ENCODE data around the gene ST3GAL4. TPM values are rescaled to one million over a fixed set of nuclear protein-coding genes. Genes with fewer than 3 reads are reported as not detected.

The ST3GAL4 gene
- total RNA-seq, 3 donors from 2014 or later: 17.6 to 36.2 (median 32.8) TPM

DNA sequence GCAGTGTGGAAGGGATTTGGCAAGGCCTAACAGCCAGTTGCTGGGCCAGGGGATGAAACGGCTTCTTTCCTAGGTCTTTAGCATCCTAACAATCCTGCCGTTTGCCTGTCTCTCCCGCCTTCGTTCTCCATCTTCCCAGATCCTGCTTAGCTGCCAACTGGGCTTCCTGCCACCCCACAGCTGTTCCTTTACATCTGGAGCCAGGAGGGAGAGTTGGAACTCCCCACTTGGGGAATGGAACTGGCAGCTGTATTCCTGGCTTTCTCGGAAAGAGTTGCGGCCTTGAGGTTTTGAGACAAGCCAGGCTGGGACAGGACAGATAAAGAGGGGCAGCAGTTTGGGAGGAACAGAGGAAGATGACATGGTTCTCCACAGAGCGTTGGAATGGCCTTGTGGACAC, 59.6 kb downstream of the ST3GAL4 start:
- Histone ChIP-seq H3K4me3 (peak overlapping the region in 1 of 3 donors; percentile 23), H3K4me1 (peaks cover 16 to 23% of the 10 kb centered on the region in 2 donors), H3K27me3 (no peaks in the 10 kb centered on the region), H3K9me3 (no peaks in the 10 kb centered on the region), H3K36me3 (no peaks in the 10 kb centered on the region), H3K27ac (peak overlapping the region; percentile 79 to 90)
- intact Hi-C loops (cut with DNase I; ENCODE audit: low total_unique reads): no loop called here
- TF ChIP-seq POLR2A (IDR thresholded peaks at IDR 0.05) (no peak), POLR2AphosphoS5 (IDR thresholded peaks at IDR 0.05) (peak; percentile 46 to 67 (median 48))
- DNase-seq (ENCODE audit: low spot score in 2 of 2): peak; percentile 63 to 67

GRCh38 chr11:126415669-126416420, 60.4 kb downstream of the ST3GAL4 start:
- TF ChIP-seq POLR2AphosphoS5 (IDR thresholded peaks at IDR 0.05) (no peak), POLR2A (IDR thresholded peaks at IDR 0.05) (no peak)
- TF ChIP-seq, protein P1, sequence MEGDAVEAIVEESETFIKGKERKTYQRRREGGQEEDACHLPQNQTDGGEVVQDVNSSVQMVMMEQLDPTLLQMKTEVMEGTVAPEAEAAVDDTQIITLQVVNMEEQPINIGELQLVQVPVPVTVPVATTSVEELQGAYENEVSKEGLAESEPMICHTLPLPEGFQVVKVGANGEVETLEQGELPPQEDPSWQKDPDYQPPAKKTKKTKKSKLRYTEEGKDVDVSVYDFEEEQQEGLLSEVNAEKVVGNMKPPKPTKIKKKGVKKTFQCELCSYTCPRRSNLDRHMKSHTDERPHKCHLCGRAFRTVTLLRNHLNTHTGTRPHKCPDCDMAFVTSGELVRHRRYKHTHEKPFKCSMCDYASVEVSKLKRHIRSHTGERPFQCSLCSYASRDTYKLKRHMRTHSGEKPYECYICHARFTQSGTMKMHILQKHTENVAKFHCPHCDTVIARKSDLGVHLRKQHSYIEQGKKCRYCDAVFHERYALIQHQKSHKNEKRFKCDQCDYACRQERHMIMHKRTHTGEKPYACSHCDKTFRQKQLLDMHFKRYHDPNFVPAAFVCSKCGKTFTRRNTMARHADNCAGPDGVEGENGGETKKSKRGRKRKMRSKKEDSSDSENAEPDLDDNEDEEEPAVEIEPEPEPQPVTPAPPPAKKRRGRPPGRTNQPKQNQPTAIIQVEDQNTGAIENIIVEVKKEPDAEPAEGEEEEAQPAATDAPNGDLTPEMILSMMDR (IDR thresholded peaks at IDR 0.05): no peak
- Histone ChIP-seq H3K27ac (peak overlapping the region; percentile 79 to 90), H3K27me3 (no peaks in the 10 kb centered on the region), H3K9me3 (no peaks in the 10 kb centered on the region), H3K4me3 (peak overlapping the region; percentile 34 to 69 (median 53)), H3K4me1 (peaks cover 16 to 23% of the 10 kb centered on the region in 2 donors), H3K36me3 (no peaks in the 10 kb centered on the region)
- no peak for DNase-seq (ENCODE audit: low spot score in 2 of 2)
- intact Hi-C loops (cut with DNase I; ENCODE audit: low total_unique reads): no loop called here

GRCh38 chr11:126416542-126417090, 61.1 kb downstream of the ST3GAL4 start:
- Histone ChIP-seq H3K4me1 (peaks cover 16 to 23% of the 10 kb centered on the region in 2 donors), H3K4me3 (peak overlapping the region; percentile 34 to 69 (median 53)), H3K36me3 (no peaks in the 10 kb centered on the region), H3K9me3 (no peaks in the 10 kb centered on the region), H3K27me3 (no peaks in the 10 kb centered on the region), H3K27ac (peak overlapping the region; percentile 79 to 90)
- peak; percentile 67 to 74 for DNase-seq (ENCODE audit: low spot score in 2 of 2)
- intact Hi-C loops (cut with DNase I; ENCODE audit: low total_unique reads): no loop called here
- TF ChIP-seq POLR2A (IDR thresholded peaks at IDR 0.05) (no peak), POLR2AphosphoS5 (IDR thresholded peaks at IDR 0.05) (peak in 1 of 3 donors; percentile 8)
- TF ChIP-seq, protein P1 (IDR thresholded peaks at IDR 0.05): no peak

DNA sequence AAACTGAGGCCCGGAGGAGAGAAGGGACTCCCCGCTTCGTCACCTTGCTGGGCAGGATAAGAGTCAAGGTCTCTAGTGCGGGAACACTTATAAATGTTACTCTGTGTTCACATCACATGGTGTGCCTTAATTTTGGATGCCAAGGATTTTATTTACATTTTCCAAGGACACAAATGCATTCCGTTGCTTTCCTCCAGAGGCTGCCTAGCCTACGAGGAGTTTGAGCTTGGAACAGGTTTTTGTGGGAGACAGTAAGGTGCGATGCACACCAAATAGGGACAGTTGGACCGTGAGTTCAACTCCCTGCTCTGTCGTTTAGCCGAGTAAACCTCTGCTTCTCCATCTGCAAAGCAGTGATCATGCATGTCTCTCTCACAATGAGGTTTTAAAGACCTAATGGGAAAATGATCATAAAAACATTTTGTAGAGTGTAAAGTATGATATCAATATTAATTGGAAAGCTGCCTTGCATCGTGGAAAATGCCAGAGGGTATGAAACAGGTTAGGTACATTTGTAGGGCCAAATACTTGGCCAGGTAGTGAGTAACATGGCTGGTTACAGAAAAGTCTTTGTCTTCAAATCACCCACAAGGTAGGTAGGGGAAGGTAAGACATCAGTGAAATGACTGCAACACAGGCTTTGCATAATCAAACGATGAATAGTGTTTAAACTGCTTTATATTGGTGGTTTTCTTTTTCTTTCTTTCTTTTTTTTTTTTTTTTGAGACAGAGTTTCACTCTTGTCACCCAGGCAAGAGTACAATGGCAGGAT, 61.8 kb downstream of the ST3GAL4 start:
- intact Hi-C loops (cut with DNase I; ENCODE audit: low total_unique reads): no loop called here
- no peaks in the 10 kb centered on the region for H3K9me3 ChIP-seq
- H3K4me3 ChIP-seq: peak overlapping the region in 2 of 3 donors; percentile 53 to 69
- H3K36me3 ChIP-seq: no peaks in the 10 kb centered on the region
- H3K27me3 ChIP-seq: no peaks in the 10 kb centered on the region
- no peak for DNase-seq (ENCODE audit: low spot score in 2 of 2)
- H3K27ac ChIP-seq: peak overlapping the region; percentile 79 to 90
- TF ChIP-seq POLR2A (IDR thresholded peaks at IDR 0.05) (no peak), POLR2AphosphoS5 (IDR thresholded peaks at IDR 0.05) (peak in 1 of 3 donors; percentile 29)
- peaks cover 16 to 23% of the 10 kb centered on the region in 2 donors for H3K4me1 ChIP-seq

DNA sequence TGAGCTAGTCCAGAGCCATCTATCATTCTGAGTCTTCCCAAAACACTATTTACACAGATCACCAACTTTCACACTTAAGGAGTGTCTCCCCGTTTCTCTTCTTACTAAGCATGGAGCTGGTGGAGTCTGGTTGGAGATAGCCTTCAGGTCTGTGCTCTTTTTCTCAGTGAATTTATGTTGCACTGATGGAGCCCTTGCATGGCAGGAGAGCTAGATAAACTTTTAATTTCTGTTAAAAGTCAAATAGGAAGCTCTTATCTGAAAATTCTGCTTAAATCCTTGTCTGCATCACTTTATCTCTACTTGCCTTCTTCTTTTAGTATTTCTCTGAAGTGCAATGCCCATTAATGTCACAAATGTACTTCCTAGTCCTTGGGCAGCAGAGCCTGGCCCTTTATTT, 63.4 kb downstream of the ST3GAL4 start:
- intact Hi-C loops (cut with DNase I; ENCODE audit: low total_unique reads): no loop called here
- Histone ChIP-seq H3K4me3 (no peak overlapping the region), H3K27ac (peak overlapping the region in 1 of 2 donors; percentile 5), H3K4me1 (peaks cover 16 to 23% of the 10 kb centered on the region in 2 donors), H3K36me3 (no peaks in the 10 kb centered on the region), H3K9me3 (no peaks in the 10 kb centered on the region), H3K27me3 (no peaks in the 10 kb centered on the region)
- TF ChIP-seq POLR2A (IDR thresholded peaks at IDR 0.05) (no peak), POLR2AphosphoS5 (IDR thresholded peaks at IDR 0.05) (no peak)
- TF ChIP-seq, protein P1 (IDR thresholded peaks at IDR 0.05): no peak
- no peak for DNase-seq (ENCODE audit: low spot score in 2 of 2)
